SK-N-SH treated with all-trans-retinoic acid at 6 μM for 48 hours (cell line): ENCODE results near the gene LMCD1.

Experiments used
- ATAC-seq: fragments of 200-7000 bp; cut with Tn5 transposase; 3 replicates; pipeline ENCODE4 v1.9.1; 2020; ENCODE audit warnings: mild to moderate bottlenecking, moderate library complexity
- BACH2 ChIP-seq: fragments of 250-450 bp; sonication (Bioruptor Pico); IDR thresholded peaks from 2 replicates; pipeline ENCODE4 v1.9.0; 2021; ENCODE audit warnings: mild to moderate bottlenecking, borderline replicate concordance
- CREB5 ChIP-seq: fragments of 250-450 bp; sonication (Bioruptor Pico); IDR thresholded peaks from 2 replicates; pipeline ENCODE4 v1.5.1; 2020; ENCODE audit warnings: low read depth, mild to moderate bottlenecking, moderate library complexity
- CSDC2 ChIP-seq: fragments of 250-450 bp; sonication (Bioruptor Pico); IDR thresholded peaks from 2 replicates; pipeline ENCODE4 v1.5.0; 2020; ENCODE audit warnings: mild to moderate bottlenecking, moderate library complexity
- CSRNP3 ChIP-seq: fragments of 250-450 bp; sonication (Bioruptor Pico); IDR thresholded peaks from 2 replicates; pipeline ENCODE4 v1.5.1; 2021; ENCODE audit warnings: mild to moderate bottlenecking, moderate library complexity
- ESRRG ChIP-seq: fragments of 250-450 bp; sonication (Bioruptor Pico); IDR thresholded peaks from 2 replicates; pipeline ENCODE4 v1.6.1; 2021; ENCODE audit warnings: mild to moderate bottlenecking
- GLIS3 ChIP-seq: fragments of 250-450 bp; sonication (Bioruptor Pico); IDR thresholded peaks from 2 replicates; pipeline ENCODE4 v1.5.0; 2020; ENCODE audit warnings: mild to moderate bottlenecking, moderate library complexity
- ISL1 ChIP-seq: fragments of 250-450 bp; sonication (Bioruptor Pico); IDR thresholded peaks from 2 replicates; pipeline ENCODE4 v2.1.2; 2022; ENCODE audit warnings: mild to moderate bottlenecking, moderate library complexity
- OSR1 ChIP-seq: fragments of 250-450 bp; sonication (Bioruptor Pico); IDR thresholded peaks from 2 replicates; pipeline ENCODE4 v1.8.0; 2022; ENCODE audit warnings: moderate library complexity, mild to moderate bottlenecking, inconsistent platforms
- PATZ1 ChIP-seq: fragments of 250-450 bp; sonication (Bioruptor Pico); IDR thresholded peaks from 2 replicates; pipeline ENCODE4 v1.8.0; 2020; ENCODE audit warnings: mild to moderate bottlenecking, moderate library complexity, borderline replicate concordance
- RARB ChIP-seq: fragments of 250-450 bp; sonication (Bioruptor Pico); IDR thresholded peaks from 2 replicates; pipeline ENCODE4 v1.8.0; 2021; ENCODE audit warnings: mild to moderate bottlenecking, moderate library complexity
- SNAI2 ChIP-seq: fragments of 250-450 bp; sonication (Bioruptor Pico); IDR thresholded peaks from 2 replicates; pipeline ENCODE4 v1.5.0; 2020; ENCODE audit warnings: mild to moderate bottlenecking, moderate library complexity
- TCF4 ChIP-seq: fragments of 250-450 bp; sonication (Bioruptor Pico); IDR thresholded peaks from 2 replicates; pipeline ENCODE4 v1.8.0; 2021; ENCODE audit warnings: mild to moderate bottlenecking, moderate library complexity, borderline replicate concordance
- TOX ChIP-seq: fragments of 250-450 bp; sonication (Bioruptor Pico); IDR thresholded peaks from 2 replicates; pipeline ENCODE4 v1.8.0; 2021; ENCODE audit warnings: mild to moderate bottlenecking, moderate library complexity, borderline replicate concordance
- ZC3H10 ChIP-seq: fragments of 250-450 bp; sonication (Bioruptor Pico); IDR thresholded peaks from 2 replicates; pipeline ENCODE4 v1.5.1; 2021; ENCODE audit warnings: mild to moderate bottlenecking, moderate library complexity
- ZFP3 ChIP-seq: fragments of 250-450 bp; sonication (Bioruptor Pico); IDR thresholded peaks from 2 replicates; pipeline ENCODE4 v1.5.0; 2020; ENCODE audit warnings: mild to moderate bottlenecking, moderate library complexity
- ZFP30 ChIP-seq: fragments of 450-650 bp; formaldehyde crosslinking; IDR thresholded peaks from 2 replicates; pipeline ENCODE4 v1.5.0; 2022; ENCODE audit warnings: mild to moderate bottlenecking, moderate library complexity
- ZNF565 ChIP-seq: fragments of 450-650 bp; formaldehyde crosslinking; conservative IDR thresholded peaks from 2 replicates; pipeline ENCODE4 v1.5.0; 2020; ENCODE audit warnings: low read depth, mild to moderate bottlenecking, moderate library complexity
- ZNF70 ChIP-seq: fragments of 450-650 bp; formaldehyde crosslinking; IDR thresholded peaks from 2 replicates; pipeline ENCODE4 v1.5.0; 2020; ENCODE audit warnings: mild to moderate bottlenecking, moderate library complexity
- ZNF8 ChIP-seq: fragments of 450-650 bp; formaldehyde crosslinking; IDR thresholded peaks from 2 replicates; pipeline ENCODE4 v1.5.0; 2020; ENCODE audit warnings: mild to moderate bottlenecking, moderate library complexity
- TF ChIP-seq, protein P1 (sequence below): fragments of 250-450 bp; sonication (Bioruptor Pico); IDR thresholded peaks from 2 replicates; pipeline ENCODE4 v1.5.0; 2020; ENCODE audit warnings: mild to moderate bottlenecking, moderate library complexity
- TF ChIP-seq, protein P2 (sequence below): fragments of 250-450 bp; sonication (Bioruptor Pico); IDR thresholded peaks from 2 replicates; pipeline ENCODE4 v1.8.0; 2021; ENCODE audit warnings: low read depth, mild to moderate bottlenecking, moderate library complexity, borderline replicate concordance

LMCD1 gene

GRCh38 chr3:8489278-8489792 lies 12.3 kb upstream of the LMCD1 start:
- TF ChIP-seq ZFP30 (no peak), GLIS3 (no peak), OSR1 (CRISPR knock-in tag) (no peak), ISL1 (CRISPR knock-in tag) (no peak), ZNF8 (CRISPR knock-in tag) (no peak), CSRNP3 (CRISPR knock-in tag) (no peak), SNAI2 (no peak), ZNF565 (CRISPR knock-in tag) (no peak), ESRRG (CRISPR knock-in tag) (no peak), ZC3H10 (no peak), RARB (no peak), CREB5 (CRISPR knock-in tag) (no peak), BACH2 (no peak), PATZ1 (no peak), ZNF70 (no peak)
- TF ChIP-seq, protein P1, sequence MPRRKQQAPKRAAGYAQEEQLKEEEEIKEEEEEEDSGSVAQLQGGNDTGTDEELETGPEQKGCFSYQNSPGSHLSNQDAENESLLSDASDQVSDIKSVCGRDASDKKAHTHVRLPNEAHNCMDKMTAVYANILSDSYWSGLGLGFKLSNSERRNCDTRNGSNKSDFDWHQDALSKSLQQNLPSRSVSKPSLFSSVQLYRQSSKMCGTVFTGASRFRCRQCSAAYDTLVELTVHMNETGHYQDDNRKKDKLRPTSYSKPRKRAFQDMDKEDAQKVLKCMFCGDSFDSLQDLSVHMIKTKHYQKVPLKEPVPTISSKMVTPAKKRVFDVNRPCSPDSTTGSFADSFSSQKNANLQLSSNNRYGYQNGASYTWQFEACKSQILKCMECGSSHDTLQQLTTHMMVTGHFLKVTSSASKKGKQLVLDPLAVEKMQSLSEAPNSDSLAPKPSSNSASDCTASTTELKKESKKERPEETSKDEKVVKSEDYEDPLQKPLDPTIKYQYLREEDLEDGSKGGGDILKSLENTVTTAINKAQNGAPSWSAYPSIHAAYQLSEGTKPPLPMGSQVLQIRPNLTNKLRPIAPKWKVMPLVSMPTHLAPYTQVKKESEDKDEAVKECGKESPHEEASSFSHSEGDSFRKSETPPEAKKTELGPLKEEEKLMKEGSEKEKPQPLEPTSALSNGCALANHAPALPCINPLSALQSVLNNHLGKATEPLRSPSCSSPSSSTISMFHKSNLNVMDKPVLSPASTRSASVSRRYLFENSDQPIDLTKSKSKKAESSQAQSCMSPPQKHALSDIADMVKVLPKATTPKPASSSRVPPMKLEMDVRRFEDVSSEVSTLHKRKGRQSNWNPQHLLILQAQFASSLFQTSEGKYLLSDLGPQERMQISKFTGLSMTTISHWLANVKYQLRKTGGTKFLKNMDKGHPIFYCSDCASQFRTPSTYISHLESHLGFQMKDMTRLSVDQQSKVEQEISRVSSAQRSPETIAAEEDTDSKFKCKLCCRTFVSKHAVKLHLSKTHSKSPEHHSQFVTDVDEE = no peak
- TF ChIP-seq, protein P2, sequence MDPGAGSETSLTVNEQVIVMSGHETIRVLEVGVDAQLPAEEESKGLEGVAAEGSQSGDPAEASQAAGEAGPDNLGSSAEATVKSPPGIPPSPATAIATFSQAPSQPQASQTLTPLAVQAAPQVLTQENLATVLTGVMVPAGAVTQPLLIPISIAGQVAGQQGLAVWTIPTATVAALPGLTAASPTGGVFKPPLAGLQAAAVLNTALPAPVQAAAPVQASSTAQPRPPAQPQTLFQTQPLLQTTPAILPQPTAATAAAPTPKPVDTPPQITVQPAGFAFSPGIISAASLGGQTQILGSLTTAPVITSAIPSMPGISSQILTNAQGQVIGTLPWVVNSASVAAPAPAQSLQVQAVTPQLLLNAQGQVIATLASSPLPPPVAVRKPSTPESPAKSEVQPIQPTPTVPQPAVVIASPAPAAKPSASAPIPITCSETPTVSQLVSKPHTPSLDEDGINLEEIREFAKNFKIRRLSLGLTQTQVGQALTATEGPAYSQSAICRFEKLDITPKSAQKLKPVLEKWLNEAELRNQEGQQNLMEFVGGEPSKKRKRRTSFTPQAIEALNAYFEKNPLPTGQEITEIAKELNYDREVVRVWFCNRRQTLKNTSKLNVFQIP (CRISPR knock-in tag) = no peak
- ATAC-seq = no peak

GRCh38 chr3:8490079-8490552 lies 11.5 kb upstream of the LMCD1 start:
- ATAC-seq = peak; percentile 75
- no peak for TF ChIP-seq BACH2
- peak; percentile 93 for TF ChIP-seq CREB5 (CRISPR knock-in tag)
- TF ChIP-seq TCF4 (CRISPR knock-in tag) = 0 out of 2 replicates have a peak, but pooled peaks have one; percentile 10
- TF ChIP-seq TOX (CRISPR knock-in tag) = peak; percentile 45; the same call in 1 of the 2 replicates
- peak; percentile 86 for TF ChIP-seq ISL1 (CRISPR knock-in tag)
- TF ChIP-seq ZFP3 (CRISPR knock-in tag) = peak; percentile 76; the same call in 1 of the 2 replicates
- peak; percentile 96 for TF ChIP-seq CSDC2 (CRISPR knock-in tag)
- TF ChIP-seq SNAI2 = peak; percentile 83
- TF ChIP-seq CSRNP3 (CRISPR knock-in tag) = no peak
- TF ChIP-seq PATZ1 = peak; percentile 54; the same call in 1 of the 2 replicates
- no peak for TF ChIP-seq OSR1 (CRISPR knock-in tag)
- TF ChIP-seq, protein P1 = no peak
- no peak for TF ChIP-seq ZC3H10
